Measurements from ENCODE around the gene GLIS2. TPM values are rescaled to one million over a fixed set of nuclear protein-coding genes. Genes with fewer than 3 reads are reported as not detected.
A peak's percentile ranks its signal among the peaks of the same experiment; 100 is the strongest.

Gene GLIS2
- polyA plus RNA-seq, 2 of the 4 experiments (the other 2 are of a cell fraction), result 5.5 to 15.8 TPM

DNA sequence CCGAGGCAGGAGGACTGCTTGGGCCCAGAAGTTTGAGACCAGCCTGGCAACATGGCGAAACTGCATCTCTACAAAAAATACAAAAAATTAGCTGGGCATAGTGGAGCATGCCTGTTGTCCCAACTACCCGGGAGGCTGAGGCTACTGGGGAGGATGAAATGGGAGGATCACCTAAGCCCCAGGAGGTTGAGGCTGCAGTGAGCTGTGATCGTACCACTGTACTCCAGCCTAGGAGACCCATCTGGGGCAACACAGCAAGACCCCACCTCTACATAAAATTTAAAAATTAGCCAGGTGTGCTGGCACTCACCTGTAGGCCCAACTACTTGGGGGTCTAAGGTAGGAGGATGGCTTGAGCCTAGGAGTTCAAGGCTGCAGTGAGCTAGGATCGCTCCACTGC lies 33.5 kb downstream of the GLIS2 start:
- peak overlapping the region; percentile 64 for H3K4me2 ChIP-seq
- ChIA-PET CTCF (interaction anchor here (0.6 to 12.6 kb wide), 14 partner anchors 7 to 95 kb away, joined by 3 to 231 read pairs (median 3); no protein-coding TSS in a partner anchor), POLR2A (no interaction called here)
- TF ChIP-seq JUNB (IDR thresholded peaks at IDR 0.05) (no peak), POLR2AphosphoS2 (conservative IDR thresholded peaks at IDR 0.05; ENCODE audit: low read length) (no peak), EHMT2 (IDR thresholded peaks at IDR 0.05; ENCODE audit: low read depth) (no peak), RARB (CRISPR knock-in tag; IDR thresholded peaks at IDR 0.05) (no peak), TFCP2L1 (CRISPR knock-in tag; IDR thresholded peaks at IDR 0.05) (no peak), POLR2A (IDR thresholded peaks at IDR 0.05; ENCODE audit: low read length) (no peak), NR3C1 (IDR thresholded peaks at IDR 0.05) (no peak)
- TF ChIP-seq, protein P1, sequence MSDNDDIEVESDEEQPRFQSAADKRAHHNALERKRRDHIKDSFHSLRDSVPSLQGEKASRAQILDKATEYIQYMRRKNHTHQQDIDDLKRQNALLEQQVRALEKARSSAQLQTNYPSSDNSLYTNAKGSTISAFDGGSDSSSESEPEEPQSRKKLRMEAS (IDR thresholded peaks at IDR 0.05), result no peak
- TF ChIP-seq, protein P2, sequence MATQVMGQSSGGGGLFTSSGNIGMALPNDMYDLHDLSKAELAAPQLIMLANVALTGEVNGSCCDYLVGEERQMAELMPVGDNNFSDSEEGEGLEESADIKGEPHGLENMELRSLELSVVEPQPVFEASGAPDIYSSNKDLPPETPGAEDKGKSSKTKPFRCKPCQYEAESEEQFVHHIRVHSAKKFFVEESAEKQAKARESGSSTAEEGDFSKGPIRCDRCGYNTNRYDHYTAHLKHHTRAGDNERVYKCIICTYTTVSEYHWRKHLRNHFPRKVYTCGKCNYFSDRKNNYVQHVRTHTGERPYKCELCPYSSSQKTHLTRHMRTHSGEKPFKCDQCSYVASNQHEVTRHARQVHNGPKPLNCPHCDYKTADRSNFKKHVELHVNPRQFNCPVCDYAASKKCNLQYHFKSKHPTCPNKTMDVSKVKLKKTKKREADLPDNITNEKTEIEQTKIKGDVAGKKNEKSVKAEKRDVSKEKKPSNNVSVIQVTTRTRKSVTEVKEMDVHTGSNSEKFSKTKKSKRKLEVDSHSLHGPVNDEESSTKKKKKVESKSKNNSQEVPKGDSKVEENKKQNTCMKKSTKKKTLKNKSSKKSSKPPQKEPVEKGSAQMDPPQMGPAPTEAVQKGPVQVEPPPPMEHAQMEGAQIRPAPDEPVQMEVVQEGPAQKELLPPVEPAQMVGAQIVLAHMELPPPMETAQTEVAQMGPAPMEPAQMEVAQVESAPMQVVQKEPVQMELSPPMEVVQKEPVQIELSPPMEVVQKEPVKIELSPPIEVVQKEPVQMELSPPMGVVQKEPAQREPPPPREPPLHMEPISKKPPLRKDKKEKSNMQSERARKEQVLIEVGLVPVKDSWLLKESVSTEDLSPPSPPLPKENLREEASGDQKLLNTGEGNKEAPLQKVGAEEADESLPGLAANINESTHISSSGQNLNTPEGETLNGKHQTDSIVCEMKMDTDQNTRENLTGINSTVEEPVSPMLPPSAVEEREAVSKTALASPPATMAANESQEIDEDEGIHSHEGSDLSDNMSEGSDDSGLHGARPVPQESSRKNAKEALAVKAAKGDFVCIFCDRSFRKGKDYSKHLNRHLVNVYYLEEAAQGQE (IDR thresholded peaks at IDR 0.05), result no peak
- TF ChIP-seq, protein P3, sequence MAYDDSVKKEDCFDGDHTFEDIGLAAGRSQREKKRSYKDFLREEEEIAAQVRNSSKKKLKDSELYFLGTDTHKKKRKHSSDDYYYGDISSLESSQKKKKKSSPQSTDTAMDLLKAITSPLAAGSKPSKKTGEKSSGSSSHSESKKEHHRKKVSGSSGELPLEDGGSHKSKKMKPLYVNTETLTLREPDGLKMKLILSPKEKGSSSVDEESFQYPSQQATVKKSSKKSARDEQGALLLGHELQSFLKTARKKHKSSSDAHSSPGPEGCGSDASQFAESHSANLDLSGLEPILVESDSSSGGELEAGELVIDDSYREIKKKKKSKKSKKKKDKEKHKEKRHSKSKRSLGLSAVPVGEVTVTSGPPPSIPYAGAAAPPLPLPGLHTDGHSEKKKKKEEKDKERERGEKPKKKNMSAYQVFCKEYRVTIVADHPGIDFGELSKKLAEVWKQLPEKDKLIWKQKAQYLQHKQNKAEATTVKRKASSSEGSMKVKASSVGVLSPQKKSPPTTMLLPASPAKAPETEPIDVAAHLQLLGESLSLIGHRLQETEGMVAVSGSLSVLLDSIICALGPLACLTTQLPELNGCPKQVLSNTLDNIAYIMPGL (CRISPR knock-in tag; IDR thresholded peaks at IDR 0.05; ENCODE audit: borderline replicate concordance), result no peak
- TF ChIP-seq, protein P4, sequence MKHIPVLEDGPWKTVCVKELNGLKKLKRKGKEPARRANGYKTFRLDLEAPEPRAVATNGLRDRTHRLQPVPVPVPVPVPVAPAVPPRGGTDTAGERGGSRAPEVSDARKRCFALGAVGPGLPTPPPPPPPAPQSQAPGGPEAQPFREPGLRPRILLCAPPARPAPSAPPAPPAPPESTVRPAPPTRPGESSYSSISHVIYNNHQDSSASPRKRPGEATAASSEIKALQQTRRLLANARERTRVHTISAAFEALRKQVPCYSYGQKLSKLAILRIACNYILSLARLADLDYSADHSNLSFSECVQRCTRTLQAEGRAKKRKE (CRISPR knock-in tag; IDR thresholded peaks at IDR 0.05; ENCODE audit: low read depth), result no peak
- TF ChIP-seq, protein P5, sequence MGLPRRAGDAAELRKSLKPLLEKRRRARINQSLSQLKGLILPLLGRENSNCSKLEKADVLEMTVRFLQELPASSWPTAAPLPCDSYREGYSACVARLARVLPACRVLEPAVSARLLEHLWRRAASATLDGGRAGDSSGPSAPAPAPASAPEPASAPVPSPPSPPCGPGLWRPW (IDR thresholded peaks at IDR 0.05), result no peak
- TF ChIP-seq, protein P6, sequence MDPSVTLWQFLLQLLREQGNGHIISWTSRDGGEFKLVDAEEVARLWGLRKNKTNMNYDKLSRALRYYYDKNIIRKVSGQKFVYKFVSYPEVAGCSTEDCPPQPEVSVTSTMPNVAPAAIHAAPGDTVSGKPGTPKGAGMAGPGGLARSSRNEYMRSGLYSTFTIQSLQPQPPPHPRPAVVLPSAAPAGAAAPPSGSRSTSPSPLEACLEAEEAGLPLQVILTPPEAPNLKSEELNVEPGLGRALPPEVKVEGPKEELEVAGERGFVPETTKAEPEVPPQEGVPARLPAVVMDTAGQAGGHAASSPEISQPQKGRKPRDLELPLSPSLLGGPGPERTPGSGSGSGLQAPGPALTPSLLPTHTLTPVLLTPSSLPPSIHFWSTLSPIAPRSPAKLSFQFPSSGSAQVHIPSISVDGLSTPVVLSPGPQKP (IDR thresholded peaks at IDR 0.05; ENCODE audit: low read depth, low read length), result no peak
- H3K27ac ChIP-seq, result no peak overlapping the region
- H3K4me3 ChIP-seq, result no peak overlapping the region
- ATAC-seq (no peak), DNase-seq (ENCODE audit: low read depth in 1 of 2, low spot score in 1 of 2) (no peak), FAIRE-seq (no peak)
- WGBS (ENCODE audit: missing lambda C conversion rate), result 90% methylated on average over 5 of the region's 5 CpGs
- peaks cover 35% of the 10 kb centered on the region for H3K4me1 ChIP-seq
- no peaks in the 10 kb centered on the region for H3K9me3 ChIP-seq

DNA sequence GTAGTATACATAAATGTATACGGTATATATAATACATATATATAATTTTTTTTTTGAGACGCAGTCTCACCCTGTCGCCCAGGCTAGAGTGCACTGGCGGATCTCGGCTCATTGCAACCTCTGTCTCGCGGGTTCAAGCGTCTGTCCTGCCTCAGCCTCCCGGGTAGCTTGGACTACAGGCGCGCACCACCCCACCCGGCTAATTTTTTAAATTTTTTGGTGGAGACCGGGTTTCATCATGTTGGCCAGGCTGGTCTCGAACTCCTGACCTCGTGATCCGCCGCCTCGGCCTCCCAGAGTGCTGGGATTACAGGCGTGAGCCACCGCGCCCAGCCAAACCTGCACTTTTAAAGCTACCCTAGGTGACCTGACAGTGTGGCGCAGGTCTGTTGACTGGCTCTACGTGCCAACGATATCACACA lies 34.5 kb downstream of the GLIS2 start:
- H3K4me3 ChIP-seq, result peak overlapping the region; percentile 90
- CTCF ChIA-PET, result interaction anchor here (0.9 to 12.6 kb wide), 13 partner anchors 9 to 97 kb away, joined by 3 to 231 read pairs (median 6); no protein-coding TSS in a partner anchor
- H3K4me2 ChIP-seq, result peak overlapping the region; percentile 64
- DNase-seq (ENCODE audit: low read depth in 1 of 2, low spot score in 1 of 2) (no peak), FAIRE-seq (no peak), ATAC-seq (no peak)
- 29% methylated on average over 23 of the region's 24 CpGs for WGBS (ENCODE audit: missing lambda C conversion rate)
- H3K9me3 ChIP-seq, result no peaks in the 10 kb centered on the region
- no peak for TF ChIP-seq KDM5A (IDR thresholded peaks at IDR 0.05)
- peaks cover 27% of the 10 kb centered on the region for H3K4me1 ChIP-seq
- peak overlapping the region; percentile 94 to 99 for H3K27ac ChIP-seq
- POLR2A ChIA-PET, result interaction anchor here (1.0 to 1.5 kb wide), 3 partner anchors 60 to 78 kb away, joined by 3 to 5 read pairs (median 3); partner anchors contain the start of gene TFAP4

All from A549 (cell line).